AG09319 (cell line): ENCODE results near the gene LRRK1.

ENCODE experiments used
- DNase-seq: peaks from one replicate; pipeline ENCODE4 v3.0.0-alpha.2; 2010; ENCODE audit warnings: low read depth; ENCODE audit errors: extremely low read depth
- CTCF ChIP-seq: IDR thresholded peaks from 2 replicates; pipeline ENCODE4 v1.5.1; 2011; ENCODE audit warnings: low read depth, mild to moderate bottlenecking, inconsistent platforms, low read length, moderate library complexity

Gene LRRK1

GRCh38 chr15:101107101-101107500 is 187.9 kb downstream of the LRRK1 start:
- DNase-seq, result no peak
- no peak for TF ChIP-seq CTCF

DNA sequence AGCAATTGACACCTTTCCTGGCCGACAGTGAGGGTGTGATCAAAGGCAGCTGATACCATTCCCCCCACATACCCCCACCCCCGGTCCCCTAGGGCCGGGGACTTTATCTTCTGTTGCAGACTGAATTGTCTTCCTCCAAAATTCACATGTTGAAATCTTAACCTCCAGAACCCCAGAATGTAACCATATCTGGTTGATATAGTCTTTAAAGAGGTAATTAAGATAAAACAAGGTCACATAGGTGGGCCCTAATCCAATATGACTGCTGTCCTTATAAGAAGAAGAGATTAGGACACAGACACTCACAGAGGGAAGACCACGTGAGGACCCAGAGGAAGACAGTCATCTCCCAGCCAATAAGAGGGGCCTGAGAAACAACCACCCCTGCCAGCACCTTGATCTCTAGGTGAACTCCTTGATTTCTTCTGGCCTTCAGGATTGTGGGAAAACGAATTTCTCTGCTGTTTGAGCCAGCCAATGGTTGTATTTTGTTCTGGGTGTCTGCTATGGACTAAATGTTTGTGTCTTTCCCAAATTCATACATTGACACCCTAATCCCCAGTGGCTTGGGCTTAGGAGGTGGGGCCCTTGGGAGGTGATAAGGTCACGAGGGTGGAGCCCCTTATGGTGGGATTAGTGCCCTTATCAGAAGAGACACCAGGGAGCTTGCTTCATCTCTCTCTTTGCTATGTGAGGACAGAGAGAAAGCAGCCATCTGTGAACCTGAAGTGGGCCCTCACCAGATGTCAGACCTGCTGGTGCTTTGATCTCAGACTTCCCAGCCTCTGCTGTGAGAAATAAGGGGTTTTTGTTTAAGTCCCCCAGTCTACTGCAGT is 188.7 kb downstream of the LRRK1 start:
- no peak for DNase-seq
- no peak for TF ChIP-seq CTCF

DNA sequence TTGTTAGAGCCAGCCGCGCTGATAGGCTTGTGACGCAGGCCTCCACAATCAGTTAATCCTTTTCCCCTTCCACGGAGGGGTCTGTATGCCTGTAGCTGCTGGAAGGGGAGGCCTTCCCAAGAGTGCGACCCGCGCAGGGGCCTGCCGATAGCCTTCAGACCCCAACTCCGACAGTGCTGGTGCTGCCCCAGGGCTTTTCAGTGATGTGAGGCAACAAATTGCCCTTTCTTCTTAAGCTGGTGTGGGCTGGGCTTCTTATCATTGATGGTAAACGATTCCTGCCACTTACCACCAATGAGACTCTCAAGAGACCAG is 189.3 kb downstream of the LRRK1 start:
- no peak for TF ChIP-seq CTCF

DNA sequence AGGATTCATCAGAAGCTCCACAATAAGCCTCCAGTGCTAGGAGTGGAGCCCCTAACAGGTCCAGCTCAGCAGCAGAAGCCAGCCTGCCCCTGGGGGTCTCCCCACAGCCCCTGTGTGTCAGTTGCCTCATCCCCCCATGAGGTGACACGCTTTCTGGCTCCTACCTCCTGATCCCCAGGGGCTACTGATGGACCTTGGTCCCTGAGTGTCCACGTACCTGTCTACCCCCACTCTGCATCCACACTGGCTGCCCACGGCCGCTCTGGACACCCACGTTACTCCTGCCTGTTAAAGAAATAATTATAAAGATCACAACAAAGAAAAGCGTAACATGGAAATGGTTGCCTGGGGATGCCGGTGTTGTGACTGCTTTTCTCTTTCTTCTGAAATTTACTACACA is 189.6 kb downstream of the LRRK1 start:
- no peak for DNase-seq
- no peak for TF ChIP-seq CTCF

More for the DNA sequence above, 189.3 kb downstream of the LRRK1 start:
- DNase-seq, result no peak

GRCh38 chr15:101110681-101111569 is 191.8 kb downstream of the LRRK1 start:
- TF ChIP-seq CTCF, result no peak
- no peak for DNase-seq

DNA sequence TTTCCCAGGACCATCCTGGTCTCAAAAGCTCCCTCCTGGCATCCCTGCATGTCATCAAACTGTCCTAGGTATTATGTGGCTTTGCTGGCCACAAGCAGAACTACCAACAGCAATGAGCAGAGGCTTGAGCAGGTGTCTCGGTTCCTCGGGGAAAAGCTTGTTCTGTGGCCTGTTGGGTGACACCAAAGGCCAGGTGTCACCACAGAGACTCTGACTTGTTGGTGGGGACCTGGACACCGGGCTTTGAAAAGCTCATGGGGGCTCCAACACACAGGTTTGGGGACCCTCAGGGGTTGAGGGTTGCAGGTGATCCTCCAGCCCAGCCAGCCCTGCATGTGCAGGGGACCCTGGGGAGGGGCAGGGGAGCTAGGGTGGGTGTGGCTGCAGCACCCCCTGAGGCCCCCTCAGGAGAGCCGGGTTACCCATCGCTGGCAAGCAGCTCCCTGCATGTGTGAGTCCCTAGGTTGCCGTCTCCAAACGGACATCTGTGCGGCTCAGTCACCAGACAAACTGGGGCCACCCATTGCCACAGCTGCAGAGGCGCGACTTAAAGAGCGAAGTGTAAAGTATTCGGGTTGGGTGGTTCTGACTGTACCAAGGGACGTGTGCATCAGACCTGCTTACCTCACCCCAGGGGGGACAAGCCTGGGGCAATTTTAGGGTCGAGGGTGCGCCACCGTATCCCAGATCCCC is 192.6 kb downstream of the LRRK1 start:
- no peak for TF ChIP-seq CTCF
- no peak for DNase-seq
